ENCODE data around the gene TSPAN4.

TSPAN4 gene

DNA sequence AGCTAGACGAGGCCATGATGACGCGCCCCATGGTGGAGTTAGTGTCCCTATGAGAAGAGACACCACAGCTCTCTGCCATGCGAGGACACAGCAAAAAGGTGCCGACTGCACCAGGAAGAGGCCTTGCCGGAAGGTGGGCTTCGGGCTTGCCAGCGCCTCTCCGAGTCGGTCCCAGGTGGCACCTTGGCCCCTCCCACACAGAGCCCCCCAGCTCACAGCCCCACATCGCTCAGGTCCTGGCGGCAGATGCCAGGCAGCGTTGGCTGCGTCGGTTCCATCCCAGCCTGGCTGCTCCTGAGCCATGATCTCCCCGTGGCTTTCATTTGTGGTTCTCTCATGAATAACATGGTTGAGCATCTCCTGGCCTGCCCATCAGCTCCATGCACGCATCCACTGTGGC, 43.9 kb downstream of the TSPAN4 start:
- no peak overlapping the region for H3K4me3 ChIP-seq (IDR thresholded peaks at IDR 0.05; ENCODE audit: insufficient read depth, low read depth, low read length)
- H2AFZ ChIP-seq (ENCODE audit: low read depth): no peak overlapping the region
- no peaks in the 10 kb centered on the region for H4K20me1 ChIP-seq (ENCODE audit: insufficient read depth)
- H3K27me3 ChIP-seq (ENCODE audit: insufficient read depth, low read depth): no peaks in the 10 kb centered on the region
- no peaks in the 10 kb centered on the region for H3K4me1 ChIP-seq (ENCODE audit: low read depth, poor library complexity, severe bottlenecking)
- H3K36me3 ChIP-seq (ENCODE audit: insufficient read depth): no peaks in the 10 kb centered on the region
- H3K9ac ChIP-seq: no peak overlapping the region
- TF ChIP-seq, protein P1, sequence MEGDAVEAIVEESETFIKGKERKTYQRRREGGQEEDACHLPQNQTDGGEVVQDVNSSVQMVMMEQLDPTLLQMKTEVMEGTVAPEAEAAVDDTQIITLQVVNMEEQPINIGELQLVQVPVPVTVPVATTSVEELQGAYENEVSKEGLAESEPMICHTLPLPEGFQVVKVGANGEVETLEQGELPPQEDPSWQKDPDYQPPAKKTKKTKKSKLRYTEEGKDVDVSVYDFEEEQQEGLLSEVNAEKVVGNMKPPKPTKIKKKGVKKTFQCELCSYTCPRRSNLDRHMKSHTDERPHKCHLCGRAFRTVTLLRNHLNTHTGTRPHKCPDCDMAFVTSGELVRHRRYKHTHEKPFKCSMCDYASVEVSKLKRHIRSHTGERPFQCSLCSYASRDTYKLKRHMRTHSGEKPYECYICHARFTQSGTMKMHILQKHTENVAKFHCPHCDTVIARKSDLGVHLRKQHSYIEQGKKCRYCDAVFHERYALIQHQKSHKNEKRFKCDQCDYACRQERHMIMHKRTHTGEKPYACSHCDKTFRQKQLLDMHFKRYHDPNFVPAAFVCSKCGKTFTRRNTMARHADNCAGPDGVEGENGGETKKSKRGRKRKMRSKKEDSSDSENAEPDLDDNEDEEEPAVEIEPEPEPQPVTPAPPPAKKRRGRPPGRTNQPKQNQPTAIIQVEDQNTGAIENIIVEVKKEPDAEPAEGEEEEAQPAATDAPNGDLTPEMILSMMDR (conservative IDR thresholded peaks at IDR 0.05; ENCODE audit: low read depth, low read length): no peak
- no peaks in the 10 kb centered on the region for H3K79me2 ChIP-seq (ENCODE audit: insufficient read depth, low read depth)
- H3K4me2 ChIP-seq: no peak overlapping the region
- no peak overlapping the region for H3K27ac ChIP-seq

DNA sequence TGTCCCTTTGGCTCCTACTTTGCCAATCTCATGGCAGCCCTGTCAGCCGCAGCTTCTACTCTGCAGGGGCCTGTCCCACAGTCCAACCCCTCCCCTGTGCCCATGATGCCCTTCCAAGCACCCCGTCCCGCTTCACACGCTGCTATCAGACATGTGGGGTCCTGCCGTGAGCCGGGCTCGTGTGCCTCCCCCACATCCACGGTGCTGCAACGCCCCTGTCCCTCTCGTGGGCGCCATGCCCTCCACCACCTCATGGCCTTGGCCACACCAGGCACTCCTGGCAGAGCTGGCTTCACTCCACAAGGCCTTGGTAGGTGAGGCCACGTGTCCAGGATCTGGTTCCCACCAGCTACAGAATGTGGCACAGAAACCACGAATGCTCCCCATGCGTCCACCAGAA, 44.9 kb downstream of the TSPAN4 start:
- no peaks in the 10 kb centered on the region for H3K4me1 ChIP-seq (ENCODE audit: low read depth, poor library complexity, severe bottlenecking)
- no peak overlapping the region for H3K27ac ChIP-seq
- H4K20me1 ChIP-seq (ENCODE audit: insufficient read depth): no peaks in the 10 kb centered on the region
- H2AFZ ChIP-seq (ENCODE audit: low read depth): no peak overlapping the region
- no peaks in the 10 kb centered on the region for H3K36me3 ChIP-seq (ENCODE audit: insufficient read depth)
- no peaks in the 10 kb centered on the region for H3K79me2 ChIP-seq (ENCODE audit: insufficient read depth, low read depth)
- no peaks in the 10 kb centered on the region for H3K27me3 ChIP-seq (ENCODE audit: insufficient read depth, low read depth)
- no peak overlapping the region for H3K4me2 ChIP-seq
- TF ChIP-seq, protein P1 (conservative IDR thresholded peaks at IDR 0.05; ENCODE audit: low read depth, low read length): no peak
- no peak overlapping the region for H3K4me3 ChIP-seq (IDR thresholded peaks at IDR 0.05; ENCODE audit: insufficient read depth, low read depth, low read length)
- H3K9ac ChIP-seq: no peak overlapping the region

GRCh38 chr11:888310-889212, 45.9 kb downstream of the TSPAN4 start:
- no peaks in the 10 kb centered on the region for H3K36me3 ChIP-seq (ENCODE audit: insufficient read depth)
- no peaks in the 10 kb centered on the region for H3K4me1 ChIP-seq (ENCODE audit: low read depth, poor library complexity, severe bottlenecking)
- no peak overlapping the region for H3K27ac ChIP-seq
- H3K4me3 ChIP-seq (IDR thresholded peaks at IDR 0.05; ENCODE audit: insufficient read depth, low read depth, low read length): no peak overlapping the region
- no peaks in the 10 kb centered on the region for H4K20me1 ChIP-seq (ENCODE audit: insufficient read depth)
- H3K27me3 ChIP-seq (ENCODE audit: insufficient read depth, low read depth): no peaks in the 10 kb centered on the region
- TF ChIP-seq, protein P1 (conservative IDR thresholded peaks at IDR 0.05; ENCODE audit: low read depth, low read length): no peak
- H3K4me2 ChIP-seq: no peak overlapping the region
- no peak overlapping the region for H2AFZ ChIP-seq (ENCODE audit: low read depth)
- no peak overlapping the region for H3K9ac ChIP-seq
- no peaks in the 10 kb centered on the region for H3K79me2 ChIP-seq (ENCODE audit: insufficient read depth, low read depth)

GRCh38 chr11:889257-889656, 46.6 kb downstream of the TSPAN4 start:
- no peak overlapping the region for H3K4me3 ChIP-seq (IDR thresholded peaks at IDR 0.05; ENCODE audit: insufficient read depth, low read depth, low read length)
- H4K20me1 ChIP-seq (ENCODE audit: insufficient read depth): no peaks in the 10 kb centered on the region
- no peak overlapping the region for H2AFZ ChIP-seq (ENCODE audit: low read depth)
- no peaks in the 10 kb centered on the region for H3K4me1 ChIP-seq (ENCODE audit: low read depth, poor library complexity, severe bottlenecking)
- TF ChIP-seq, protein P1 (conservative IDR thresholded peaks at IDR 0.05; ENCODE audit: low read depth, low read length): no peak
- H3K9ac ChIP-seq: no peak overlapping the region
- no peak overlapping the region for H3K27ac ChIP-seq
- H3K36me3 ChIP-seq (ENCODE audit: insufficient read depth): no peaks in the 10 kb centered on the region
- H3K79me2 ChIP-seq (ENCODE audit: insufficient read depth, low read depth): no peaks in the 10 kb centered on the region
- H3K4me2 ChIP-seq: no peak overlapping the region
- no peaks in the 10 kb centered on the region for H3K27me3 ChIP-seq (ENCODE audit: insufficient read depth, low read depth)
